IPS-18a (cell line): ENCODE results near the gene DRD4.

Experiments
- H3K27ac ChIP-seq: one replicate; pipeline ENCODE4 v1.5.1; 2013; ENCODE audit warnings: low read length
- H3K27me3 ChIP-seq: one replicate; pipeline ENCODE4 v1.6.1; 2013; ENCODE audit warnings: mild to moderate bottlenecking, low read length; ENCODE audit not compliant: control insufficient read depth, insufficient read depth
- H3K36me3 ChIP-seq: one replicate; pipeline ENCODE4 v1.6.1; 2013; ENCODE audit warnings: low read depth, low read length; ENCODE audit not compliant: control insufficient read depth
- H3K4me1 ChIP-seq: one replicate; pipeline ENCODE4 v1.6.1; 2013; ENCODE audit warnings: low read depth, low read length; ENCODE audit not compliant: control insufficient read depth
- H3K4me3 ChIP-seq: one replicate; pipeline ENCODE4 v1.5.1; 2013; ENCODE audit warnings: low read length
- H3K9ac ChIP-seq: one replicate; pipeline ENCODE4 v1.6.1; 2013; ENCODE audit warnings: mild to moderate bottlenecking, low read length, moderate library complexity
- H3K9me3 ChIP-seq: one replicate; pipeline ENCODE4 v1.6.1; 2013; ENCODE audit warnings: low read depth, low read length; ENCODE audit not compliant: control insufficient read depth

The DRD4 gene

GRCh38 chr11:611001-611996 lies 25.8 kb upstream of the DRD4 start:
- Histone ChIP-seq H3K36me3 (peaks cover 49% of the 10 kb centered on the region), H3K27me3 (no peaks in the 10 kb centered on the region), H3K4me3 (no peak overlapping the region), H3K9ac (no peak overlapping the region), H3K9me3 (no peaks in the 10 kb centered on the region), H3K4me1 (no peaks in the 10 kb centered on the region), H3K27ac (no peak overlapping the region)

GRCh38 chr11:612201-612960 lies 24.7 kb upstream of the DRD4 start:
- no peak overlapping the region for H3K4me3 ChIP-seq
- no peaks in the 10 kb centered on the region for H3K4me1 ChIP-seq
- H3K36me3 ChIP-seq: peaks cover 38% of the 10 kb centered on the region
- no peak overlapping the region for H3K27ac ChIP-seq
- no peaks in the 10 kb centered on the region for H3K27me3 ChIP-seq
- no peaks in the 10 kb centered on the region for H3K9me3 ChIP-seq
- no peak overlapping the region for H3K9ac ChIP-seq

GRCh38 chr11:612961-613300 lies 24.1 kb upstream of the DRD4 start:
- Histone ChIP-seq H3K9me3 (no peaks in the 10 kb centered on the region), H3K9ac (no peak overlapping the region), H3K4me1 (no peaks in the 10 kb centered on the region), H3K4me3 (no peak overlapping the region), H3K36me3 (peaks cover 33% of the 10 kb centered on the region), H3K27ac (no peak overlapping the region), H3K27me3 (no peaks in the 10 kb centered on the region)

- Histone ChIP-seq H3K36me3 (peaks cover 28% of the 10 kb centered on the region), H3K9ac (no peak overlapping the region), H3K27me3 (no peaks in the 10 kb centered on the region), H3K4me3 (no peak overlapping the region), H3K9me3 (no peaks in the 10 kb centered on the region), H3K27ac (no peak overlapping the region), H3K4me1 (no peaks in the 10 kb centered on the region)
Measured at GRCh38 chr11:613369-613968, 23.6 kb upstream of the DRD4 start.

GRCh38 chr11:614021-614622 lies 22.9 kb upstream of the DRD4 start:
- no peak overlapping the region for H3K4me3 ChIP-seq
- no peak overlapping the region for H3K27ac ChIP-seq

GRCh38 chr11:614623-615503 lies 22.2 kb upstream of the DRD4 start:
- no peaks in the 10 kb centered on the region for H3K27me3 ChIP-seq
- H3K27ac ChIP-seq: no peak overlapping the region
- H3K9me3 ChIP-seq: no peaks in the 10 kb centered on the region
- H3K9ac ChIP-seq: peak overlapping the region; percentile 68
- H3K4me1 ChIP-seq: no peaks in the 10 kb centered on the region
- H3K4me3 ChIP-seq: peak overlapping the region; percentile 72
- H3K36me3 ChIP-seq: peaks cover 21% of the 10 kb centered on the region

More at GRCh38 chr11:614021-614622, 22.9 kb upstream of the DRD4 start:
- H3K36me3 ChIP-seq: peaks cover 25% of the 10 kb centered on the region
- H3K4me1 ChIP-seq: no peaks in the 10 kb centered on the region
- no peak overlapping the region for H3K9ac ChIP-seq
- no peaks in the 10 kb centered on the region for H3K27me3 ChIP-seq
- no peaks in the 10 kb centered on the region for H3K9me3 ChIP-seq

GRCh38 chr11:615504-616319 lies 21.4 kb upstream of the DRD4 start, which contains the start of gene IRF7:
TSS of gene IRF7 (minus strand) at chr11:615950. CDS start at chr11:615364, 586 bp downstream.
- Histone ChIP-seq H3K9ac (peak within 1 kb of the TSS; percentile 68), H3K4me3 (peak within 1 kb of the TSS; percentile 72), H3K27me3 (no peaks in the 10 kb centered on the region), H3K27ac (no peak within 1 kb of the TSS), H3K36me3 (peaks cover 12% of the 10 kb centered on the region), H3K9me3 (no peaks in the 10 kb centered on the region), H3K4me1 (no peaks in the 10 kb centered on the region)

- Histone ChIP-seq H3K36me3 (peaks cover 4% of the 10 kb centered on the region), H3K9ac (no peak overlapping the region), H3K27me3 (no peaks in the 10 kb centered on the region), H3K9me3 (no peaks in the 10 kb centered on the region), H3K27ac (no peak overlapping the region), H3K4me1 (no peaks in the 10 kb centered on the region), H3K4me3 (peak overlapping the region; percentile 72)
Measured at GRCh38 chr11:616320-617198, 20.5 kb upstream of the DRD4 start.

- Histone ChIP-seq H3K27ac (no peak overlapping the region), H3K36me3 (peaks cover 4% of the 10 kb centered on the region), H3K9ac (no peak overlapping the region), H3K9me3 (no peaks in the 10 kb centered on the region), H3K4me3 (no peak overlapping the region), H3K27me3 (no peaks in the 10 kb centered on the region), H3K4me1 (no peaks in the 10 kb centered on the region)
Measured at GRCh38 chr11:617199-617911, 19.7 kb upstream of the DRD4 start.
